NCI-H748 (cell line): ENCODE measurements around the gene FAM110C.
"Not testable (repeated sequence)": the region's sequence is repeated elsewhere in the genome, so short reads cannot be mapped to it uniquely, and the experiment has no call there.

Experiments
- DNase-seq: peaks from one replicate; lab custom pipeline; 2025; ENCODE audit not compliant: unreplicated experiment; lab: John Stamatoyannopoulos, UW

The FAM110C gene

GRCh38 chr2:44748-45341 is 1.5 kb downstream of the FAM110C start:
- DNase-seq: peak; percentile 50

DNA sequence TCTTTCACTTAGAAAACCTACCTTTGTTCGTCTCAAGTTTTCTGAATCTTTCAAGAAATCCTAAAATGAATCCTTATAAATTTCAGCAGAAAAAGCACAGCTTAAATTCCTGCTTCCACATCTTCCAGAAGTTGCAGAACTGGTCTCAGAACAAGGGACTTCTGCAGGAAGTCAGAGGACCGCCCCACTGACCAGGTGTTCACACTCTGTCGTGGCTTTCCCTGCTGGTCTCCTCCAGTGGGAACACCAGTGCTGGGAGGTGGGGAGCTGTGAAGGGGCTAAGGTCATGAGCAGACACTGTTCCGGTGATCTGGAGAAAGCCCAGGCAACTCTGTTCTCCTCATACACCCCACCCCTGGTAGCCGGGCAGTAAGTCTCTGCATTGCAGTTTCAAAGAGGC is 3.5 kb downstream of the FAM110C start:
- DNase-seq: peak; percentile 15

DNA sequence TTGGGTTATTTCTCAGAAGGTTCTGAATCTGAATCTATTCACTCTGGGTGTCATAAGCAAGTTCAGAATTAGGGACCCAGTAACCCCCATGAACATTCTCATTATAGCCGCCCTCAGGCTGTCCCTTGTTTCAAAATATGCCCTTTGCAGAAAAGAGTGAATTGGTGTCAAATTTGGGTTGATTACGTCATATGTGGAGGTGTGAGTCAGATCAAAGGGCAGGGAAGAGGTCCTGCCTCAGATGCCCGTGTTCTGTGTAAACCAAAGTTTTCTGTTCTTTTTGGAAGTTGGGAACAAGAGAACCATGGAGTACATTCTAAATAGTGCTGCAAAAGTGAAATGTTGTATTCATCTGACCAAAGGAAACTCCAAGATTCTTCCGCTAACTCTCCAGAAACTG is 5.8 kb downstream of the FAM110C start:
- no peak for DNase-seq

GRCh38 chr2:38155-38554 is 8.2 kb downstream of the FAM110C start:
- no peak for DNase-seq

GRCh38 chr2:36318-36717 is 10.0 kb downstream of the FAM110C start:
- no peak for DNase-seq

DNA sequence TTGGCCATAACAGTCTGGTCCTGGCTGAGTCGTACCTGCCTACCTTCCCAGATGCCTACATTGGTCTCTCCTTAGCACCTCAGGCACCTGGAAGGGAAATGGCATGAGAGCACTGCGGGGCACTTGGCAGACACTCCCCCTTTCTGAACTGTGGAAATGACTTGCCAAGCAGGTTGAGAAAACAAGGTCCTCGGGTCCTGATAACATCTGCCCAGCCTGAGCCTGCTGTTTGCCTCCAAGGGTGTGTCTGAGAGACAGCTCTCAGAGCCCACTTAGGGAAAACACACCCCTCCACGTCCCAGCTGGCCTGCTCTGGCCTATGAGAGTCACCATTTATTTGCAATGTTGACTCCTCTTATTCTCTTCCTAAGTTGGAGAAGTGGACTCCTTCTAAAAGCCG is 10.5 kb downstream of the FAM110C start:
- peak; percentile 96 for DNase-seq

DNA sequence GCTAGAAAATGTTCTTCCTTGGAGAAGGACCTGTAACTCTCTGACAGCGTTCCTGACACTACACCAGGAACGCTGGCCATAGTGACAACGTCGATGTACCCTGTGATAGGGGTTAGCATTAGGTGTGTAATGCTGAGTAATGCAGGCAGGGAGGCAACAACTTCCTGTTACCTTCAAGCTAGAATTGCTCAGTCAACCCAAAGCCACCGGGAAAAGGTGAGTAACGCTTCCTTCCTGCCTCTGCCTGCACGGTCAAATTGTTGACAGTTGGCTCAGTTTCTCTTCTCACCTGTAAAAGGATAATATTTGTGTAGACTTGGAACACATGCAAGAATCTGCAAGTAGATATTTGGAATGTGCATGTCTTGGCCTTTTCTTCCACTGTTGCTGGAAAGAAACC is 12.7 kb downstream of the FAM110C start:
- DNase-seq: no peak

DNA sequence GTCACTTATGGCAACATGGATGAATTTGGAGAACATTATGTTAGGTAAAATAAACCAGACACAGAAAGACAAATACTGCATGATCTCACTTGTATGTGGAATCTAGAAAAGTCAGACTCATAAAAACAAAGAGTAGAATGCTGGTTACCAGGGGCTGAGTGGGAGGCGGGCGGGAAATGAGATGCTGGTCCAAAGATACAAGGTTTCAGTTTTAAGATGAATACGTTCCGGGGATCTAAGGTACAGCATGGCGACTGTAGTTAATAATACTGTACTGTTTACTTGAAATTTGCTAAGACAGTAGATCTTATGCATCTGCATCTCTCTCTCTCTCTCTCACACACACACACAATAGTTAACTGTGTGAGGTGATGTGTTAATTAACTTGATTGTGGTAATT is 14.2 kb downstream of the FAM110C start:
- DNase-seq: no peak

DNA sequence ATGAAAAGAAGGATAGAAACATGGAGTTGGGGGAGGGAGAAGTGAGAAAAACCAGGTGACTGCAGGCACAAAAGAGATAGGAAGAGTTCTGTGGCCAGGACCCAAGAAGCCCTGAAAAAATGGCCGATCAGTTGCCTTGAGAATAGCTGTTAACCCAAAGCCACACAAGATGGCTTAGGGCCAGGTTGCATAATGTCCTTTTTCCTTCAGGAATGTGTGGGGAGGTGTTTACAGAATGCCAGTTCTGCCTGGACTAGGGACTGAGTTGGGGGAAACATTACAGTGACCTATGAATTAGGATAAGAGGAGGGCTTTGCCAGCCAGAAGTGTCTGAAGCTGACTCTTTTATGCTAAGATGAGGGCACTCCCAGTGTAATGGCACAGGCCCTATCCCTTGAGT is 17.1 kb downstream of the FAM110C start:
- DNase-seq: no peak

DNA sequence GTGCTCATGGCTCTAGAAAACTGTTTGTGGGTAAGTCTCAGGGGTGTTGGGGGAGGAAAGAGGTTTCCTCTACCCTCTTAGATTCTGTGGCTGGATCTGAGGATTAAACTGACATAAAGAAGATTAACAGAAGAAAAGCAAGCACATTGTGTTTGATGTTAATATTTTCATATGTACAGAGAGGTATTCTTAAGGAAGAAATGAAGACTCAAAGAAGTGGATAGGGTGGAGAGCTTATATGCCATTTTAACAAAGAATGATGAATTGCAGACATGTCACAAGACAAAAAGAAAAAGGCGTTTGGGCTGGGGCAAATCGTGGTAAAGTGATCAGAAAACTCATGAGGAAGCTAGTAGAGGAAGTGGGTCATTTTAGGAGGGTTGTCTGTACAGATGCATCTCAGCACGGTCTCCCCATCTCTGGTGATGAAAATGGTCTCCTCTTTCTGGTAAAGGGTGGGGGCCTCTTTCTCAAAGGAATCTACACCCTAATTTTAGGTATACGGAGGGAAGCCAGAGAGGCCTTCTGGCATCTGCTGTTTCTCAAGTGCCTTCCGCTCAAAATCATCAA is 17.8 kb downstream of the FAM110C start:
- DNase-seq: no peak

GRCh38 chr2:26891-27290 is 19.4 kb downstream of the FAM110C start:
- DNase-seq: no peak

DNA sequence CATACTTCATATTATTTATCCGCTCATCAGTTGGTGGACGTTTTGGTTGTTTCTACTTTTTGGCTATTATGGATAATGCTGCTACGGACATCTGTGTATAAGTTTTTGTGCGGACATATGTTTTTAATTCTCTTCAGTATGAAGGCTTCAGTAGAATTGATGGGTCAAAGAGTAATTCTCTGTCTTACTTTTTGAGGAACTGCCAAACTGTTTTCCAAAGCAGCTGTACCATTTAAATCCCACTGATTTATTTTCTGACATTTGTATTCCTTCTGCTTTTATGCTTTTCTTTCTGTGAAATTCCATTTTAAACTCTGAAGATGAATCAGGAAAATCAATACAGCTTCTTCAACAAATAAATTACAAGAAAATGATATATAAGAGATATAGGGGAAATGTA is 20.8 kb downstream of the FAM110C start:
- no peak for DNase-seq

- peak; percentile 87 for DNase-seq
Observed at GRCh38 chr2:24591-24990, 21.7 kb downstream of the FAM110C start.

DNA sequence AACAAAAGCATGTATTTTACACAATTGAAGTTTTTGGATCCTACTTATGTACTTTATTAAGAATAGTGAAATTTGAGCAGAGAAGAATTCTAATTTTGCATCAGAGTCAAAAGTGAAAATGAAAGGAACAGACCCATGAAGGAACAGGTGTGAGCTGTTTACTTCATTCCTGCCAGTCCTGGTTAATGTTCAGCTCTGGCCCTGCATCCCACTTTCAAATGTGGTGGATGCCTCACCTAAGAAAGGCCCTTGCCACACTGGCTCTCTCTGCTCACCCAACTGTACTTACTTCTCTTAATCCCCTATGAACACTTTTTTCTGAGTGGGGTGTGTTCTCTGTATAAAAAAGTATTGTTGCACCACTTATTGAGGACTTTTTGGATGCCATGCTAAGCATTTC is 22.2 kb downstream of the FAM110C start:
- peak; percentile 57 for DNase-seq

GRCh38 chr2:23283-23682 is 23.0 kb downstream of the FAM110C start:
- peak; percentile 36 for DNase-seq

GRCh38 chr2:22244-22643 is 24.1 kb downstream of the FAM110C start:
- not testable (repeated sequence) for DNase-seq

GRCh38 chr2:20259-20658 is 26.0 kb downstream of the FAM110C start:
- DNase-seq: peak; percentile 60

- no peak for DNase-seq
Observed at GRCh38 chr2:19505-19904, 26.8 kb downstream of the FAM110C start.

DNA sequence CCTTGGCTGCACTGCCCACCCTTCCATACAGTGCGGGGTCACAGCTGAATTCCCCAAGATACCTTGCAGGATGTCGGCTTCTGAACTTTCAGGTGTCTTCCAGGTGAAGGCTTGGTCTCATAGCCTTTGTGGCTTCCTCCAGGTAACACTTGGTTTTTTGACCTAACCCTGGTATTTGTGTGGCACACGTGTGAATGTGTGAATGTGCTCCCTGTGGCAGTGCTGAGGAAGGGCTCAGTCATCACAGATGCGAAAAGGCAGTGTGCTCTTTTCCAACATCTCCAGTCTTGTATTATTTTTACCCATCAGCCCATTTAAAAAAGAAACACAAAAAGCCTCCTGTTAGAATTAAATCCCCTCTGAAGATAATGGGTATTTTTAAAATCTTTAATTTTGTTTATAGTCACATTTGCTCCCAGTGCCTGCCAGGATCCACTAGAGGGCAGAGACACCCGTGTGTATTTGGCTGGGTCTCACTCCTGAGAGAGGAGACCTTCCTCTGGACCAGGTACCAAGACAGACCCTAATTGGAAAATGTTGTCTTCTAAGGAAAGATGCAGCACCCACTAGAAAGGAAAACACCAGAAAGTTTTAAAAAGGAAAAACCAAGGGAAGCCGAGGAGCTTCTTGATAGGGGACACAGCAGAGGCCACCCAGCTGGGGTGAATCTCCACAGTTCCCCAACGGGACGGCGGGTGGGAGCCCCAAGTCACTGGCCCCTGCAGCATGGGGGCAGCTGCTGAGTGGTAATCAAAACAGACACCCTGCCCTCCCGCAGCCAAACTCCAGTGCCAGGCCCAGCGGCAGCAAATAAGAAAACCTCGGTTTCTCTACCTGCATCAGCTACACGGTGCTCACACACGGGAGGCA is 27.7 kb downstream of the FAM110C start:
- DNase-seq: peak; percentile 41

DNA sequence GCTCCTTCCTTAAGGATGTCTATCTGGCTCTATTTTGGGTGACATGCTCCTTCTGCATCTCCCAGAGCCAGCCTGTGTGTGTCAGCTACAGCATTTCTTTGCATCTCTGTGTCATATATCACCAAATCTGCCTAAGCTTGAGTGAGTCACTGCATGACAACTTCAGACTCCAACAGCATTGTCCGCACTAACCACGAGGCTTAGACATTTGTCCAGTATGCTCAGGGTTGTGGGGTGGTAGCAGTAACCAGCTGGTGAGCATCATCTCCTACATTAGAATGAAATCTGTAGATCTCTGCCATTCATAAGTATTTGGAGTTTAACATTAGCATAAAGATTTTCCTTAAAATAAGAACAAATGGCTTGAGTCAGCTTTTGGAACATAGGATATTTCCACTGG is 30.4 kb downstream of the FAM110C start:
- not testable (repeated sequence) for DNase-seq

DNA sequence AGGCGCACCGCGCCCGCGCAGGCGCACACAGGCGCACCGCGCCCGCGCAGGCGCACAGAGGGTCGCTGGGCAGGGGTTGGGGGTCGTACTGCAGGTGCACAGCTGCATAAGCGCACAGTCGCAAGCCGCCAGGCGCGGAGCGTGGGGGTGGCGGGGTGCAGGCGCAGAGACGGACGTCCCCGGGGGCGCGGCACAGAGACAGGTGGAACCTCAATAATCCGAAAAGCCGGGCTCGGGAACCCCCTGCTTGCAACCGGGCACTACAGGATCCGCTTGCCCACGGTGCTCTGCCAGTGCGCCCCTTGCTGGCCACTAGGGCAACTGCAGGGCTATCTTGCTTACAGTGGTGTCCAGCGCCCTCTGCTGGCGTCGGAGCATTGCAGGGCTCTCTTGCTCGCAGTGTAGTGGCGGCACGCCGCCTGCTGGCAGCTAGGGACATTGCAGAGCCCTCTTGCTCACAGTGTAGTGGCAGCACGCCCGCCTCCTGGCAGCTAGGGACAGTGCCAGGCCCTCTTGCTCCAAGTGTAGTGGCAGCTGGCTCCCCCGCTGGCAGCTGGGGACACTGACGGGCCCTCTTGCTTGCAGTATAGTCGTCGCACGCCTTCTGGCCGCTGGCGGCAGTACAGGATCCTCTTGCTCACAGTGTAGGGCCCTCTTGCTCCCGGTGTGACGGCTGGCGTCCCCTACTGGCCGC is 34.9 kb downstream of the FAM110C start:
- DNase-seq: peak; percentile 42
